GM18870 (cell line): ENCODE results near the gene ZFYVE1.
A peak's percentile ranks its signal among the peaks of the same experiment; 100 is the strongest.

Experiments
- ATAC-seq: cut with Tn5 transposase; IDR thresholded peaks from one replicate; pipeline ENCODE4 v1.9.1; 2021; ENCODE audit warnings: moderate library complexity; ENCODE audit not compliant: unreplicated experiment

ZFYVE1 gene

GRCh38 chr14:72925815-72926291 lies 101.1 kb downstream of the ZFYVE1 start:
- peak; percentile 17 for ATAC-seq

GRCh38 chr14:72925171-72925759 lies 101.6 kb downstream of the ZFYVE1 start:
- no peak for ATAC-seq

- ATAC-seq = no peak
These were observed 102.6 kb downstream of the ZFYVE1 start for GRCh38 chr14:72924337-72924736.

- no peak for ATAC-seq
These were observed 105.5 kb downstream of the ZFYVE1 start for GRCh38 chr14:72921396-72921795.

GRCh38 chr14:72920008-72920407 lies 106.9 kb downstream of the ZFYVE1 start:
- ATAC-seq = no peak
